PFSK-1 (cell line): ENCODE data around the gene PFKFB2.

Source experiments
- FOXP2 ChIP-seq: optimal IDR thresholded peaks from 2 replicates; pipeline ENCODE3; 2011; ENCODE audit warnings: borderline replicate concordance, control low read depth, inconsistent platforms; ENCODE audit not compliant: insufficient read depth; ENCODE audit errors: extremely low read length, extremely low read depth
- POLR2AphosphoS5 ChIP-seq: IDR thresholded peaks from 2 replicates; pipeline ENCODE4 v1.6.1; 2012; ENCODE audit warnings: low read depth, mild to moderate bottlenecking, control low read depth, low read length, moderate library complexity
- SIN3A ChIP-seq: IDR thresholded peaks from 2 replicates; pipeline ENCODE4 v1.6.1; 2012; ENCODE audit warnings: mild to moderate bottlenecking, low read length, moderate library complexity, borderline replicate concordance; ENCODE audit not compliant: insufficient read depth
- TAF1 ChIP-seq: IDR thresholded peaks from 2 replicates; pipeline ENCODE4 v1.6.1; 2012; ENCODE audit warnings: low read length, control low read depth, borderline replicate concordance; ENCODE audit not compliant: insufficient read depth
- TF ChIP-seq, protein P1 (sequence below), 2 experiments: IDR thresholded peaks; 2 replicates each; pipeline versions ENCODE4 v1.6.1 to v1.8.0; 2011 to 2012; ENCODE audit warnings: low read depth in 2 of 2, low read length in 2 of 2, control low read depth in 1 of 2, inconsistent platforms in 1 of 2, mild to moderate bottlenecking in 1 of 2, moderate library complexity in 1 of 2; ENCODE audit not compliant: insufficient read depth in 1 of 2

The PFKFB2 gene

DNA sequence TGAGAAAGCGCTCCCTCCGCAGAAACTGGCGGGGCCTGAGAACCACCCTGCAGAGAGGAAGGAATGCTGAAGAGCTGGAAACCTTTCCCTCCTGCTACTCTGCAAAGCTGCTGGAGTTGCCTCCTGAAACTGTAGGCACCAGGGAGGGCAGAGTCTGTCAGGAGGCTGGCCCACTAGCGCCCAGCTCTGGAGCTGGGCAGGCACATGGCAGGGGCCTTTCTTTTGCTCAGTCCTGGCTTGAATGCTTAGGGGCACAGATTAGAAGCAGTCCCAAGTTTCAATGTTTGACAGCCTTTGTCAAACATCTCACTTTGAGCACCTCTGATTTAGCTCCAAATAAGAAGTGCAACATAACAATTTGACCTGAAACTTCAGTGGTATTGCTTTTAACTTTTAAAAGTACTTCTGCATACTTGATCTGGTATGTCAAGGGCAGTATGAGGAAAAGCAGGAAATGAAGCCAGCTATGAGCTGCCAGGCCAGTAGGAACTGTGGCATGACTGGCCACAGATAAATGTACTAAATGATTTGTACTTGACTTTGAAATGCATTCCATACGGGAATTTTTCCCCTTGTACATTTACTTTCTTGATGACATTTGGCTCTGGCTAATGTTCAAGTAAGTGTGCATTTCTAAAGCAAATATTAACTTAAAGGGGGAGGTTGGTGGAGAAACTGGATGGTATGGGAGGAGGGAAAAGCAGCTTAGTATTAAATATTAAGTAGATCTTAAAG, 27.8 kb upstream of the PFKFB2 start:
- TF ChIP-seq, protein P1, sequence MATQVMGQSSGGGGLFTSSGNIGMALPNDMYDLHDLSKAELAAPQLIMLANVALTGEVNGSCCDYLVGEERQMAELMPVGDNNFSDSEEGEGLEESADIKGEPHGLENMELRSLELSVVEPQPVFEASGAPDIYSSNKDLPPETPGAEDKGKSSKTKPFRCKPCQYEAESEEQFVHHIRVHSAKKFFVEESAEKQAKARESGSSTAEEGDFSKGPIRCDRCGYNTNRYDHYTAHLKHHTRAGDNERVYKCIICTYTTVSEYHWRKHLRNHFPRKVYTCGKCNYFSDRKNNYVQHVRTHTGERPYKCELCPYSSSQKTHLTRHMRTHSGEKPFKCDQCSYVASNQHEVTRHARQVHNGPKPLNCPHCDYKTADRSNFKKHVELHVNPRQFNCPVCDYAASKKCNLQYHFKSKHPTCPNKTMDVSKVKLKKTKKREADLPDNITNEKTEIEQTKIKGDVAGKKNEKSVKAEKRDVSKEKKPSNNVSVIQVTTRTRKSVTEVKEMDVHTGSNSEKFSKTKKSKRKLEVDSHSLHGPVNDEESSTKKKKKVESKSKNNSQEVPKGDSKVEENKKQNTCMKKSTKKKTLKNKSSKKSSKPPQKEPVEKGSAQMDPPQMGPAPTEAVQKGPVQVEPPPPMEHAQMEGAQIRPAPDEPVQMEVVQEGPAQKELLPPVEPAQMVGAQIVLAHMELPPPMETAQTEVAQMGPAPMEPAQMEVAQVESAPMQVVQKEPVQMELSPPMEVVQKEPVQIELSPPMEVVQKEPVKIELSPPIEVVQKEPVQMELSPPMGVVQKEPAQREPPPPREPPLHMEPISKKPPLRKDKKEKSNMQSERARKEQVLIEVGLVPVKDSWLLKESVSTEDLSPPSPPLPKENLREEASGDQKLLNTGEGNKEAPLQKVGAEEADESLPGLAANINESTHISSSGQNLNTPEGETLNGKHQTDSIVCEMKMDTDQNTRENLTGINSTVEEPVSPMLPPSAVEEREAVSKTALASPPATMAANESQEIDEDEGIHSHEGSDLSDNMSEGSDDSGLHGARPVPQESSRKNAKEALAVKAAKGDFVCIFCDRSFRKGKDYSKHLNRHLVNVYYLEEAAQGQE (IDR thresholded peaks at IDR 0.05; ENCODE audit: insufficient read depth in 1 of 2, low read depth in 2 of 2, low read length in 2 of 2): no peak
- TF ChIP-seq FOXP2 (no peak), POLR2AphosphoS5 (no peak), SIN3A (no peak), TAF1 (no peak)

DNA sequence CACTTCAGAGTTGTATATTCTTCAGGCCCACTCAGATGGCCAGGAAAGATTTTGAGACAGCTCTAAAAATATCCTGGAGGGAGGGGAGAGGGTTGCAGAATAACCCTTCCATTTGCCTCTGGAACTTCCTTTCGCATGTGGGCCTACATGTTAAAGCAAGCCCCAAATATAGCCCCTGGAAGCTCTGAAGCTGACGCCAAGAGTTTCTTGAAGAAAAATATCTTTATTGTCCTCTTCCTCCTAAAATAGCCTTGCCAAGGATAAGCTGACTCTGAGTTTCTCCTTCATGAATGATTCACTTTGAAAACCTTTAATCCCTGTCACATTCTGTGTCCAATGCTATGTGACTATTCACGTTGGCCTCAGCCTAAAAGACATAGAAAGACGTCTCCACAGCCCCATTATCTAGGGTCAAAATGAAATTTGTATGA, 27.0 kb upstream of the PFKFB2 start:
- TF ChIP-seq POLR2AphosphoS5 (no peak), SIN3A (no peak), FOXP2 (no peak), TAF1 (no peak)
- TF ChIP-seq, protein P1 (IDR thresholded peaks at IDR 0.05; ENCODE audit: insufficient read depth in 1 of 2, low read depth in 2 of 2, low read length in 2 of 2): no peak

DNA sequence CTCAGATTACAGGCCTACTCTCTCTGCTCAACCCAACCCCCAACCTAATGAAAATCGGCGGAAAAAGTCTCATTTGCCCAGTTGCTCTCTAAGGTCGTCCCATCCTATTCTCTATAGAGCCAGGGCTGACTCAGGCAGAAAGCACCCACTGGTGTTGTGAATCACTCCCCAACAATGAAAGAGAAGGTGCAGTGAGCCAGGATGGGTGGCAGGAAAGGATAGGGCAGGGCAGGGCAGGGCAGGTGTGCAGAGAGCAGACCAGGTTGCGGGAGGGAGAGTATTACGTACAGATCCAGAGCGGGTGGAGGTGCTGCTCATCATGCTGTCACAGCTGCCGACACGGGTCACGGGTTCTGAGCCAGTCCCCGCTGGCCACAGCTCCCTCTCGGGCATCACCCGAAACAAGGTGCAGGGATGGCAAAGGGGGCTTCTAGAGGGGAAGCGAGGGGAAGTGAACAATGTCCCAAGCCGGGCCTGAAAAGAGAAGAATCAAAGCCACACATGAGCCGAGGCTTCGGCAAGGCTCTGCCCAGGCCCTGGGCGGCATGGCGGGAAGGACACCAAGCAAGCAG, 25.8 kb upstream of the PFKFB2 start:
- TF ChIP-seq SIN3A (no peak), POLR2AphosphoS5 (no peak)

DNA sequence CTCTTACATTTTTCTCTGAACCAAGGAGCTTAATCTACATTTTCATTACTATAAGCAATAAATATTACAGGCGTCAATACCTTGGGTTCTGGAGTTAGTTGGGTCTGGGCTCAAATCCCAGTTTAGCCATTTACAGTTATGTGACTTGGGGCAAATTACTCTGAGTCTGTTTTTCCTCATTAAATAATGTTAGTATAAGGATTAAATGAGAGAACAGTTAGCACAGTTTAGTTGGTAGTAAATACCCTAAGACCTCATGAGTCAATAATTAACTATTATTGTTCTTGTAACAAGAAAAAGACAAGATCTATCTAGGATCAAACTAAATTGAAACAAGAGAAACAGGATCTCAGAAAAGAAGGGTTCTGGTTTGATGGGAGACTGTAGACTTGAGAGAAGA, 25.2 kb upstream of the PFKFB2 start:
- TF ChIP-seq FOXP2 (no peak), TAF1 (no peak), SIN3A (no peak), POLR2AphosphoS5 (no peak)
- TF ChIP-seq, protein P1 (IDR thresholded peaks at IDR 0.05; ENCODE audit: insufficient read depth in 1 of 2, low read depth in 2 of 2, low read length in 2 of 2): no peak

DNA sequence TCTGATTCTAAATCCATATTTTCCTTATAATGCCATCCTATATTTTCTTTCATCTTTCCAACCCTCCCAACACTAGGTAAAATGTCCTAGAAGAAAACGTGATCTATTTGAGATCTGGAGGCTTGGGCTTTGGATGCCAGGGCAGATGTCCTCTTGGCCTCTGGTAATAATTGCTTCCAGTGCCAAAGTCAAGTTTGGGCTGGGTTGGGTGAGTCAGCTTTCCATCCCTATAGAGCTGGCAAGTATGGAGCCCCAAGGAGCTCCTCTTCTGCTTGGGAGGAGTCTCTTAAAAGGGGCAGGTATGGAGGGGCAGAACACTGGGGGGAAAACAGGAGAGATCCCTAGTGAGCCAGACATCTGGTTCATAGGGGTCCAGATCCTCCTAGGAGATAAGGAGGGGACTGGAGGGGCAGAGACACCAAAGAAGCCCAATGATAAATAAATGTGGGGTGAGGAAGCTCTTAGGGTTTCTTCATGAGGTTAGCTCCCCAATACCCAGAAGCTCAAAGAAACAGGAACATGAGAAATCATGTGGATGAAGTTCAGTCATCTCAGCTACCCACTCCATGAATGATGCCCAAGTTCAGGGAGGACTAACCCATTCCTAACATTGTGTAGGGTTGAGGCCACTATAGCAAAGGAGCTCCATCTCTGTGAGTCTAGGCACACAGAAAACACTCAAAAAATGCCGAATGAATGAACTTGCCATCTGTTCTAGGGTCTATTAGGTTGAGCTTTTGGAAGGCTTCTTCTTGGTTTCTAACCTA, 24.0 kb upstream of the PFKFB2 start:
- TF ChIP-seq SIN3A (no peak), FOXP2 (no peak), POLR2AphosphoS5 (no peak), TAF1 (no peak)
- TF ChIP-seq, protein P1 (IDR thresholded peaks at IDR 0.05; ENCODE audit: insufficient read depth in 1 of 2, low read depth in 2 of 2, low read length in 2 of 2): no peak
